NCI-H2107 treated with DMSO at 0.1 percent for 48 hours (cell line): ENCODE data around the gene RAE1.

Source experiments
- DNase-seq: peaks from one replicate; lab custom pipeline; 2025; ENCODE audit not compliant: unreplicated experiment; lab: John Stamatoyannopoulos, UW

RAE1 gene

GRCh38 chr20:57398901-57399535 is 48.0 kb downstream of the RAE1 start:
- DNase-seq, result no peak

- no peak for DNase-seq
Observed at GRCh38 chr20:57399587-57400155, 48.6 kb downstream of the RAE1 start.

DNA sequence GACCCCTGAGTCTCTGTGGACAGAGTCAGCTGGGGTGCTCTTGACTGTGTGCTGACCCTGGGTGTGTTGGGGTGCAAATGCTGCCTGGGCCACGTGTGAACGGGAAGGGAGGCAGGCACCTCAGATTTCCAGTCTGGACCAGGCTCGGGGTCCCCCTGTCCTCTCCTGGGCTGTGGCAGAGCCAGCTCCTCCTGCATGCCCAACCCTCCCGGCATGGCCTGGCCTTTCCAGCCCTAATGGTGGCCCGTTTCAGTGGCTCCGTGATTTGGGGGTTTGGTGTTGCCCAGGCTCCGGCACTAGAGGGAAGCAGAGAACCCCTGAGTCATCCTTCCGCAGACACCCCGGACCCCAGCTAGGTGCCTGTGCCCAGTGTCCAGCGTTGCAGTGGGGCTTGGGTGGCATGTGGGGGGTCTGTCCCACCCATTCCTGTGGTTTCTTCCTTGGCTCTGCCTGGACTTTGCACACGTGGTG is 49.2 kb downstream of the RAE1 start:
- DNase-seq, result no peak

GRCh38 chr20:57400821-57401564 is 49.9 kb downstream of the RAE1 start:
- peak; percentile 76 for DNase-seq

- no peak for DNase-seq
Observed at GRCh38 chr20:57401565-57401918, 50.5 kb downstream of the RAE1 start.

DNA sequence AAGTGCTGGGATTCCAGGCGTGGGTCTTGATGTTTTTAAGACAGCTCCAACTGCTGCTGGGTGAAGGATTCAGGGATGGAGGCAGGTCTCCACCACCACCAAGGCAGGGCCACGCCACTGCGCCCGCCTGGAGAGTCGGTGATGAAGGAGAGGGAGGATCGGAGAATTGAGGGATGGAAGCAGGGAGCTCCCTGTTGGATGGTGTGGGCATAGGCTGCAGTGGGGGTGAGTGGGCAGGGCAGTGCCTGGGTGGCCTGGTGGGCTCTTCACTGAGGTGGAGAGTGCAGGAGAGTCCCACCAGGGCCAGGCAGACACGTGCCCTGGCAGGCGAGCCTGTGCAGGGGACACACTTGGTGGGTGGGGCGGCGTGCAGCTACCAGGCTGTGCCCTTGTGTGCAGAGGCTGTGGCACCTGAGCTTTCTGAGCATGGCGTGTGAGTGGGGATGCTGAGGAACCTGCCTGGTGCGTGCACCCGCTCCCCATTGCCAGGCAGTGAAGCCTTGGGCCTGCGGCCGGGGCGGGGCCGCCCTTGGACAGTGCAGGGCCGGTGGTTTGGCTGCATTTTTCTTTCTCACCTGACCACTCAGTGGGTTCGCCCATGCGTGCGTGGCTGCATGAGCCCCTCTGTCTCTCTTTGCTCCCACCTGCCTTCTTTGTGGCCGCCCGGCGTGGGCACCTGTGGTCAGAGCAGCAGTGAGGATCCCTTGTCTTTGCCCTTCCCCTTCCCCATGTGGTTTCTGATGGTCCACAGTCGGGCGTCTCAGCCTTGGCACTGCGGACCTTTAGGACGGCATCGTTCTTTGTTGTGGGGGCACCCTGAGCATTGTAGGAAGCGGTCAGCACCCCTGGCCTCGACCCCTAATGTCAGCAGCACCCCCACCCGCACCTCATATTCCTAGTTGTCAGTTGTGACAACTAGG is 51.4 kb downstream of the RAE1 start:
- no peak for DNase-seq

DNA sequence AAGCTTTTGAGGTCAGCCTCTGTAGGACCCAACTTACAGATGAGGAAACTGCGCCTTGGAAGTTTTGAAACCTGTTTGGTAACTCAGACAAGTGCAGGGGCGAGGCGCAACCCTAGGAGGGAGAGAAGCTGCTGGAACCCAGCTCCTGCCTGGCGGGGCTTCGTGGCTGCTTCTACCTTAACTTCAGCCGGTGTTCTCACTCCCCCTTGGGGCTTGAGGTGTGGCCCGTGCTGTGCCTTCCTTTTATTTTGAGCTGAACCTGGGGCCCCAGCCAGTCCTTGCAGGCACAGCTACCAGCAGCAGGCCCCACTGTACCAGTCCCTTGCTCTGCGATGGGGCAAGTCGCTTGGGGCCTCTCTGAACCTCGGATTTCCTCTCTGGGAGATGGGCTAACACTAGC is 52.2 kb downstream of the RAE1 start:
- DNase-seq, result no peak

DNA sequence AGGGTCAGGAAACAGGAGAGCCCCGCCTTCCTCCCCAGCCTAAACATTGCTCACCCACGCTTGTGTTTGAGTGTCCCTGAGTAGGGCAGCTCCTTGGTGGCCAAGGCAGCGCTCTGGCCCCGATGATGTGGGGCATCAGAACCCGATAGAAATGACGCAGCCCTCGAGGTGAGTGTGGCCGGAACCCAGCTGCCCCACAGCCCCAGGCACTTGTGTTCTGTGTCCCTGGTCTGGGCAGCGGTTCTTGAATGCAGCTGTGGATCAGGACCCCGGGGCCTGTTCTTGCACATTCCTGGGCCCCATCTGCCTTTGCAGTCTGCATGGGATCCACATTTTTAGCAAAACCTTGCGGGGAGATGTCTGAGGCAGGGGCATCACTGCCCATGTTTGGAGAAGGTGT is 53.0 kb downstream of the RAE1 start:
- no peak for DNase-seq

DNA sequence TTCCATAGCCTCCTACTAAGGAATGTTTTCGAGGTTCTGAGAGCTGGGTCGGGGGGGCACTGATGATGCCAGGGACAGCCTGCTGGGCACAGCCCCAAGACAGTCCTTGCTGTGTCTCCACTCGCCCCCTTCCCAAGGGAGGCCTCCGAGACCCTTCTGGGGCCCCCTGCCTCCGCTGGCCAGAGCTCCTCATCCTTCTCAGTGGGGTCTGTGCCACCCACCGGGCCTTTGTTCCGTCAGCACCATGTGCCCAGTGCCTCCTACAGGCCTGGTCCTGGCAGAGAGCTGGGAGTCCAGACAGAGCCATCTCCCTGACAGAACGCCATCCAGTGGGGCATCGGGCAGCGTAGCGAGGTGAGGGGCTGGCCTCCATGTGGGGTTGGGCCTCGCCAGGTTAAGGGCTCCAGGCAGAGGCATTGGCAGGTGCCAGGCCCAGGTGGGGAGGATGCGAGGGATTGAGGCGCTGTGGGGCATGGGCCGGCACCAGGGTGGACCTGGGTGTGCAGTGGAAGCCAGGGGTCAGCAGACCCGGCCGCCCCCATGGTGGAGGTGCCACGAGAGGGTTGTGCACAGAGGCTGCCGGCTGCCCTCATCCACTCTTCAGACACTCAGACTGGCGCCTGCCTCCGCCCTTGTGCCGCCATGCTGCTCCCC is 53.5 kb downstream of the RAE1 start:
- no peak for DNase-seq

GRCh38 chr20:57405236-57406016 is 54.4 kb downstream of the RAE1 start:
- no peak for DNase-seq

DNA sequence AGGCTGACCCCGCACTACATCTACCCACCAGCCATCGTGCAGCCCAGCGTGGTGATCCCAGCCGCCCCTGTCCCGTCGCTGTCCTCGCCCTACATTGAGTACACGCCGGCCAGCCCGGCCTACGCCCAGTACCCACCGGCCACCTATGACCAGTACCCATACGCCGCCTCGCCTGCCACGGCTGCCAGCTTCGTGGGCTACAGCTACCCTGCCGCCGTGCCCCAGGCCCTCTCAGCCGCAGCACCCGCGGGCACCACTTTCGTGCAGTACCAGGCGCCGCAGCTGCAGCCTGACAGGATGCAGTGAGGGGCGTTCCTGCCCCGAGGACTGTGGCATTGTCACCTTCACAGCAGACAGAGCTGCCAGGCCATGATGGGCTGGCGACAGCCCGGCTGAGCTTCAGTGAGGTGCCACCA is 56.5 kb downstream of the RAE1 start:
- DNase-seq, result no peak

GRCh38 chr20:57408131-57408530 is 57.1 kb downstream of the RAE1 start:
- peak; percentile 46 for DNase-seq

DNA sequence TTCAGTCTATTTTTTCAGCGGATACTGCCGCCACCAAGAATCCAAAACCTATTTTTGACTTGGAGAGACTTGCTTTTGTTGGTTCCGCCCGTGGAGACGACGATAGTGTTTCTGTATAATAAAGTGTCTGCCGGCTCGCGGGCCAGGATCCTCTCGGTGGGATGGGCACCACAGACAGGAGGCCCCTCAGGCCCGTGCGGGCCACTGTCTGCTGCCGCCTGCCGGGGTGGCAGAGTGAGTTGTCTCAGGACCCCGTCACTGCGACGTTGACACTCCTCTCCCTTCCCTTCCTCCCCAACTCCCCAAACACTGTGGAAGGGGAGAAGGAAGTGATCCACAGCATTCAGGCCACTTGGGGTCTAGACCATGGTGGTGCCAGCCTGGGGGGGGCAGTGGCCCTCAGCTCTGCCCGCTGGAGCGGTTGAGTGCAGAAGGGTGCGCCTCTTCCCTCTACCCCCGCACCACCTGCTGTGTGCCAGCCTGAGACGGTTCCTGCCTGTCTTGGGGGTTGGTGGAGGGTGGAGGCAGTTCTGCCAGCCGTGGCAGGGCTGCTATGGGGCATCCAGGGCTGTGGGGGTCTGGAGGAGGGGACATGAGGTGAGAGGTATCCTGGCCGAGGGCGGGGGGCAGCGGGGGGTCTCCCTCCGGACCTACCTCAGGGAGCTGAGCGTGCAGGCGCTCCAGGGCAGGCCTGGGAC is 57.6 kb downstream of the RAE1 start:
- no peak for DNase-seq

DNA sequence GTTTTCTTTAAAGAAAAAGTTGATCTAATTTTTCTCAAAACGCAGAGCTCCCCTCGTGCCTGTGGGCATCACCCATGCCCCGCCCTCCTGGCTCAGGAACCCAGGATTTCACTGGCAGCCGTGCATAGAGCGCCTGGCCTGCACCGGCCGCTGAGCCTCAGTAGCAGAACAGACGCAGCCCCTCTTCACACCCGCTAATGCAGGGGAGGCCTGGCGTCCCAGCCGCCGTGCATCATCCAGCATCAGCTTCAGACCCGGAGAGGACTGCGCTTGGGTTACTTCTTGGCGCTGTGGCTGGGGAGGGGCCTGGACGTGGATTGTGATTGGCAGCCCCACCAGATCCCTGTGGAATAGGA is 58.2 kb downstream of the RAE1 start:
- no peak for DNase-seq

DNA sequence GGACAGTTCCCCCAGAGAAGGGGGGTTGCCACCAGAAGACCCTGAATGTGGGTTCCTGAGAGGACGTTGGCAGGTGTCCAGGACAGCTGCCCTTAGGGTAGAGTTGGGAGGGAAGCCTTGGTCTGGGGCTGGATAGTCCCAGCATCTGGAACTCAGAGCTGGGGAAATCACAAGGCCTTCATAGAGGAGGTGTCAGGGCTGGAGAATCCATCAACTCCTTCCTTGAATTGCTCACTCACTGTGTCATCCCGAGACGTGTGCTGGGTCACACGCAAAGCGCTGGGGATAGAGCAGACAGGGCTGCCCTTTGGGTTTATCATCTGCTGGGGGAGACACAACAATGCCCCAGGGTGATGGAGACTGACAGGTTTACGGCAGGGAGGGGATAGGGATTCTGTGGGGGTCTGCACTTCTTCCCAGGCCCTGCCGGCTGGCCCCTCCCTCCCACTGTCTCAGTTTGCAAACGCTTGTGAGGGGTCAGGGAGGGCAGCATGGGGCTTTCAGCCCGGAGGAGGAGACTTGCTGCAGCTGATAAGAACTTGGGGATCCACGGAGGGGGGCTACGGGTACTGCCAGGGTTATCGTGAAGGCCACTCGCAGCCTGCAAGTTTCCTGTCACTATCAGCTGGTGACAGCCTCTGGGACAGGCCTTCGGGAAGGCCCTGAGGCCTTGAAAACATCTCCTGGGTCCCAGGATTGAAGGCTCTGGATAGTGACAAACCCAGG is 58.8 kb downstream of the RAE1 start:
- no peak for DNase-seq

- DNase-seq, result no peak
Observed at GRCh38 chr20:57410398-57410920, 59.4 kb downstream of the RAE1 start.

DNA sequence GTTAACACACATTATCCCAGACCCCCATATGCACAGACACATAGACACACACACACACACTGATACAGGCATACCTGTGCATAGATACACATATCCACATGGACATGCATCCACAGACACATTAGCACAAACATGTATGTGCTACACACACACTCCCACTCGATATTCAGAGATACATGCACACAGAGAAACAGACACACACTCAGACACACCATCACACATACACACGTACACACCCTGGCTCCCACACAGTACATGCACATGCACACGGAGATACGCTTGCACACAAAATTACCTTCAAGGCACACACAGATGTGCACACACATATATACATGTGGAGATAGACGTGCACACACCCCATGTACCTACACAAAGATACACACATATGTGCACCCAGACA is 59.9 kb downstream of the RAE1 start:
- no peak for DNase-seq

DNA sequence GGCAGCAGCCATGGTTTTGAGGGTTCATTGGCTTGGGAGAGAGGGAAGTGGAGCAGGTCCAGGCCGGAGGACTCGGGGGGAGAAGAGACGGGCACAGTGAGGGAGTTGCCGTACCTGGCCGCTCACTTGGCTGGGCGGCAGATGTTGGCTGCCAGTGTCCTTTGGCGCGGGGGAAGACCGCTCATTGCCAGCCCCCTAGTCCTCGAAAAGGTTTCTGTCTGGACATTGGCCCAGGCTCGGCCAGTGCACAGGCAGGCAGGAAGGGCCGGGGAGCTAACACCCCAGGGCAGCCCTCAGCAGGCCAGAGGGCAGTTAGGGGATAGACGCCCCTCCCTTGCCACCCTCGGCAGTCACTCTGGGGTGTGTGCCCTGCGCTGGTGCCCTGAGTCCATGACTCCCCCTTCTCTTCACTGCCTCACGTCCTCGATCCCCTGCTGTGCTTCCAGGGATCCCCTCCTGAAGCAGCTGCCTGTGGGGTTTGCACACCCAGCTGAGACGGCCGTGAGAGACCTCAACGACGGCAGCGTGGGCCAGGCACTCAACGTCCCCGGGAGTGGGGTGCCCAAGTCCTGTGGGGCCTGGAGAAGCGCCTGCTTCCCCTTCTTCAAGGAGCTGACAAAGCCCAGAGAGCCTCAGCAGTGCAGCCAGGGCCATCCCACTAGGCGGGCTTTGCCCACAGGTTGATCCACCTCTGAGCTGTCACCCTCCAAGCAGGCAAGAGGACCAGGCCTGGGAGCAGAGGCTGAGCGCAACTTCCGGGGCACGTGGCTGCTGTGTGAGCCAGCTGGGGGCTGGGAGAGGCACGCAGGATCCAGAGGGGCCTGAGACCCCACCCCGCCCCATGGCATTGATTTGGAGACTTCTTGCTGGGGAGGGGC is 60.6 kb downstream of the RAE1 start:
- no peak for DNase-seq
